Left ventricle myocardium inferior (tissue), 1 donor: Measurements from ENCODE around the gene RAB44. TPM values are rescaled to one million over a fixed set of nuclear protein-coding genes. Genes with fewer than 3 reads are reported as not detected.

ENCODE experiments used
- DNase-seq: peaks from one replicate; pipeline ENCODE4 v3.0.0-alpha.2; 2020
- H3K27ac ChIP-seq: fragments of 200-600 bp; replicated peaks from 2 replicates; pipeline ENCODE4 v1.8.0; 2021
- H3K27me3 ChIP-seq: fragments of 200-600 bp; 2 replicates; pipeline ENCODE4 v1.8.0; 2021; ENCODE audit warnings: low read depth
- H3K36me3 ChIP-seq: fragments of 200-600 bp; 2 replicates; pipeline ENCODE4 v1.8.0; 2021
- H3K4me1 ChIP-seq: fragments of 200-600 bp; 2 replicates; pipeline ENCODE4 v1.8.0; 2021
- H3K4me3 ChIP-seq: fragments of 200-600 bp; 2 replicates; pipeline ENCODE4 v1.8.0; 2021; ENCODE audit warnings: mild to moderate bottlenecking, moderate library complexity
- H3K9me3 ChIP-seq: fragments of 200-600 bp; replicated peaks from 2 replicates; pipeline ENCODE4 v1.8.0; 2021
- intact Hi-C: fragments of 100-400 bp; cut with micrococcal nuclease; formaldehyde crosslinking; loops from one replicate; pipeline ENCODE4 v1.11.0; 2022
- total RNA-seq: library from RNA; stranded (reverse); fragmentation: NEBNext Ultra II Directional; extraction: Animal tissue kit (Norgen Biotek cat#: 25700); gene quantifications from one replicate; pipeline ENCODE4 v1.2.1, GENCODE V29; 2021
- TF ChIP-seq, protein P1 (sequence below): fragments of 200-600 bp; IDR thresholded peaks from 2 replicates; pipeline ENCODE4 v1.8.0; 2021; ENCODE audit warnings: antibody characterized with exemption, mild to moderate bottlenecking, borderline replicate concordance
- donor health status: DM: no; HTN: yes; CAD: no; lungs with severe emphysema.

RAB44 gene
- total RNA-seq, 1 donor from 2014 or later = 0.05 TPM

- DNase-seq = no peak
- Histone ChIP-seq H3K4me3 (no peak overlapping the region), H3K36me3 (peaks cover 55% of the 10 kb centered on the region), H3K9me3 (no peaks in the 10 kb centered on the region), H3K27me3 (no peaks in the 10 kb centered on the region), H3K27ac (peak overlapping the region; percentile 32), H3K4me1 (peaks cover 45% of the 10 kb centered on the region)
- intact Hi-C loops = loop anchor here (10.0 kb wide), 1 partner anchor 68 kb away; no protein-coding TSS in a partner anchor
- TF ChIP-seq, protein P1, sequence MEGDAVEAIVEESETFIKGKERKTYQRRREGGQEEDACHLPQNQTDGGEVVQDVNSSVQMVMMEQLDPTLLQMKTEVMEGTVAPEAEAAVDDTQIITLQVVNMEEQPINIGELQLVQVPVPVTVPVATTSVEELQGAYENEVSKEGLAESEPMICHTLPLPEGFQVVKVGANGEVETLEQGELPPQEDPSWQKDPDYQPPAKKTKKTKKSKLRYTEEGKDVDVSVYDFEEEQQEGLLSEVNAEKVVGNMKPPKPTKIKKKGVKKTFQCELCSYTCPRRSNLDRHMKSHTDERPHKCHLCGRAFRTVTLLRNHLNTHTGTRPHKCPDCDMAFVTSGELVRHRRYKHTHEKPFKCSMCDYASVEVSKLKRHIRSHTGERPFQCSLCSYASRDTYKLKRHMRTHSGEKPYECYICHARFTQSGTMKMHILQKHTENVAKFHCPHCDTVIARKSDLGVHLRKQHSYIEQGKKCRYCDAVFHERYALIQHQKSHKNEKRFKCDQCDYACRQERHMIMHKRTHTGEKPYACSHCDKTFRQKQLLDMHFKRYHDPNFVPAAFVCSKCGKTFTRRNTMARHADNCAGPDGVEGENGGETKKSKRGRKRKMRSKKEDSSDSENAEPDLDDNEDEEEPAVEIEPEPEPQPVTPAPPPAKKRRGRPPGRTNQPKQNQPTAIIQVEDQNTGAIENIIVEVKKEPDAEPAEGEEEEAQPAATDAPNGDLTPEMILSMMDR = no peak
These were observed 10.7 kb upstream of the RAB44 start for GRCh38 chr6:36686668-36687513.

DNA sequence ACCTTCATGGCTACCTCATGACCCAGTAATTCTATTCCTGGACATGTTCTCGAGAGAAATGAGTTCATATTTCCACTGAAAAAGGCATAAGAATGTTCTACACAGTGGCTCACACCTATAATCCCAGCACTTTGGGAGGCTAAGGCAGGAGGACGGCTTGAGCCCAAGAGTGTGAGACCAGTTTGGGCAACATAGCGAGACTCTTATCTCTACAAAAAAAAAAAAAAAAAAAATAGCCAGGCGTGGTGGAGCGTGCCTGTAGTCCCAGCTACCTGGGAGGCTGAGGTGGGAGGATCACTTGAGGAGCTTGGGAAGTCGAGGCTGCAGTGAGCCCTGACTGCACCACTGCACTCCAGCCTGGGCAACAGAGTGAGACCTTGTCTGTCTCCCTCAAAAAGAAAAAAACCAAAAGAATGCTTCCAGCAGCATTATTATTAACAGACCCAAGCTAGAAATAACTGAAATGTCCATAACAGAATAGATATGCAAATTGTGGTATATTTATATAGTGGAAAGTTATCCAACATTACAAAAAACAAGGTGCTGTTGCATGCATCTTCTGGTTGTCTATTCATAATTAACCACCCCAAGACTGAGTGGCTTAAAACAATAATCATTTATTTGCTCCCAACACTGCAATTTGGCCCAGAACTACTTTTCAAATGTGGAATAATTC, 9.4 kb upstream of the RAB44 start:
- TF ChIP-seq, protein P1 = no peak
- no peaks in the 10 kb centered on the region for H3K27me3 ChIP-seq
- intact Hi-C loops = loop anchor here (10.0 kb wide), 1 partner anchor 67 kb away; no protein-coding TSS in a partner anchor
- H3K27ac ChIP-seq = no peak overlapping the region
- H3K9me3 ChIP-seq = no peaks in the 10 kb centered on the region
- no peak for DNase-seq
- H3K4me1 ChIP-seq = peaks cover 45% of the 10 kb centered on the region
- H3K4me3 ChIP-seq = no peak overlapping the region
- H3K36me3 ChIP-seq = peaks cover 48% of the 10 kb centered on the region

DNA sequence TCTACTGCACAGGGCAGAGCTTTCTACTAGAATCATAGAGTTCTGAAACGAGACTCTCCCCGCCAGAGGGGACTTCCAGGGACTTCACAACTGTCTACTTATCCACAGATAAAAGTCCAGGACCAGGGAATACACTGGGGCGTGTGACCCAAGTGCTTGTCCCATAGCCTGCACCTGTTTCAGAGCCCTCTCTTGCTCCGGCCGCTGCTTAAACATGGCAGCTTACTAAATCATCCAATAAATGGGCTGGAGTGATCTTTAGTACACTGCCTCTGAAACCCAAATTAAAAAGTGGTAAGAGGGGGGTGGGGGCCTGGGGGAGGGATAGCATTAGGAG, 8.9 kb upstream of the RAB44 start:
- no peak overlapping the region for H3K27ac ChIP-seq
- intact Hi-C loops = loop anchor here (10.0 kb wide), 1 partner anchor 66 kb away; no protein-coding TSS in a partner anchor
- TF ChIP-seq, protein P1 = no peak

GRCh38 chr6:36691011-36691410, 6.6 kb upstream of the RAB44 start:
- no peak for DNase-seq
- Histone ChIP-seq H3K9me3 (no peaks in the 10 kb centered on the region), H3K27me3 (no peaks in the 10 kb centered on the region), H3K4me3 (no peak overlapping the region), H3K36me3 (peaks cover 20% of the 10 kb centered on the region), H3K27ac (no peak overlapping the region), H3K4me1 (peaks cover 27% of the 10 kb centered on the region)
- intact Hi-C loops = no loop called here
- TF ChIP-seq, protein P1 = no peak

More for the DNA sequence above, 8.9 kb upstream of the RAB44 start:
- no peaks in the 10 kb centered on the region for H3K27me3 ChIP-seq
- H3K9me3 ChIP-seq = no peaks in the 10 kb centered on the region
- DNase-seq = no peak
- H3K4me1 ChIP-seq = peaks cover 45% of the 10 kb centered on the region
- H3K36me3 ChIP-seq = peaks cover 43% of the 10 kb centered on the region
- H3K4me3 ChIP-seq = no peak overlapping the region

GRCh38 chr6:36691612-36692011, 6.0 kb upstream of the RAB44 start:
- peaks cover 22% of the 10 kb centered on the region for H3K4me1 ChIP-seq
- H3K27ac ChIP-seq = no peak overlapping the region
- TF ChIP-seq, protein P1 = no peak
- peaks cover 14% of the 10 kb centered on the region for H3K36me3 ChIP-seq
- intact Hi-C loops = no loop called here
- H3K27me3 ChIP-seq = no peaks in the 10 kb centered on the region
- DNase-seq = no peak
- H3K4me3 ChIP-seq = no peak overlapping the region
- H3K9me3 ChIP-seq = no peaks in the 10 kb centered on the region
